ENCODE results near the gene CATSPER3.

GRCh38 chr5:135039271-135040033, 71.7 kb downstream of the CATSPER3 start:
- TF ChIP-seq, protein P1, sequence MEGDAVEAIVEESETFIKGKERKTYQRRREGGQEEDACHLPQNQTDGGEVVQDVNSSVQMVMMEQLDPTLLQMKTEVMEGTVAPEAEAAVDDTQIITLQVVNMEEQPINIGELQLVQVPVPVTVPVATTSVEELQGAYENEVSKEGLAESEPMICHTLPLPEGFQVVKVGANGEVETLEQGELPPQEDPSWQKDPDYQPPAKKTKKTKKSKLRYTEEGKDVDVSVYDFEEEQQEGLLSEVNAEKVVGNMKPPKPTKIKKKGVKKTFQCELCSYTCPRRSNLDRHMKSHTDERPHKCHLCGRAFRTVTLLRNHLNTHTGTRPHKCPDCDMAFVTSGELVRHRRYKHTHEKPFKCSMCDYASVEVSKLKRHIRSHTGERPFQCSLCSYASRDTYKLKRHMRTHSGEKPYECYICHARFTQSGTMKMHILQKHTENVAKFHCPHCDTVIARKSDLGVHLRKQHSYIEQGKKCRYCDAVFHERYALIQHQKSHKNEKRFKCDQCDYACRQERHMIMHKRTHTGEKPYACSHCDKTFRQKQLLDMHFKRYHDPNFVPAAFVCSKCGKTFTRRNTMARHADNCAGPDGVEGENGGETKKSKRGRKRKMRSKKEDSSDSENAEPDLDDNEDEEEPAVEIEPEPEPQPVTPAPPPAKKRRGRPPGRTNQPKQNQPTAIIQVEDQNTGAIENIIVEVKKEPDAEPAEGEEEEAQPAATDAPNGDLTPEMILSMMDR (IDR thresholded peaks at IDR 0.05) = no peak
- no peak for TF ChIP-seq POLR2A (IDR thresholded peaks at IDR 0.05)
